HG02763 (cell line): ENCODE results near the gene ARHGEF17.

Experiments used
- ATAC-seq: cut with Tn5 transposase; IDR thresholded peaks from one replicate; pipeline ENCODE4 v1.9.1; 2021; ENCODE audit warnings: mild to moderate bottlenecking, moderate library complexity; ENCODE audit not compliant: unreplicated experiment

Gene ARHGEF17

GRCh38 chr11:73327812-73328364 is 19.8 kb downstream of the ARHGEF17 start:
- ATAC-seq: no peak

- ATAC-seq: no peak
Measured at GRCh38 chr11:73330569-73331093, 22.6 kb downstream of the ARHGEF17 start.

GRCh38 chr11:73331138-73331916 is 23.3 kb downstream of the ARHGEF17 start:
- ATAC-seq: no peak

GRCh38 chr11:73333173-73333572 is 25.1 kb downstream of the ARHGEF17 start:
- no peak for ATAC-seq

- ATAC-seq: no peak
Measured at GRCh38 chr11:73333640-73334383, 25.7 kb downstream of the ARHGEF17 start.

GRCh38 chr11:73334384-73335203 is 26.5 kb downstream of the ARHGEF17 start:
- no peak for ATAC-seq

GRCh38 chr11:73335204-73335923 is 27.3 kb downstream of the ARHGEF17 start:
- no peak for ATAC-seq

GRCh38 chr11:73337846-73338245 is 29.8 kb downstream of the ARHGEF17 start:
- no peak for ATAC-seq

- no peak for ATAC-seq
Measured at GRCh38 chr11:73338279-73338678, 30.2 kb downstream of the ARHGEF17 start.

- ATAC-seq: no peak
Measured at GRCh38 chr11:73340164-73340563, 32.1 kb downstream of the ARHGEF17 start.

GRCh38 chr11:73342633-73343032 is 34.6 kb downstream of the ARHGEF17 start:
- no peak for ATAC-seq

GRCh38 chr11:73343076-73343873 is 35.2 kb downstream of the ARHGEF17 start:
- ATAC-seq: no peak

GRCh38 chr11:73344191-73344607 is 36.1 kb downstream of the ARHGEF17 start:
- no peak for ATAC-seq

- no peak for ATAC-seq
Measured at GRCh38 chr11:73345481-73346160, 37.5 kb downstream of the ARHGEF17 start.

GRCh38 chr11:73346186-73346935 is 38.3 kb downstream of the ARHGEF17 start:
- ATAC-seq: no peak

GRCh38 chr11:73347067-73347466 is 39.0 kb downstream of the ARHGEF17 start:
- ATAC-seq: no peak

- ATAC-seq: no peak
Measured at GRCh38 chr11:73348838-73349237, 40.8 kb downstream of the ARHGEF17 start.

- ATAC-seq: no peak
Measured at GRCh38 chr11:73349633-73350032, 41.6 kb downstream of the ARHGEF17 start.
